ENCODE data around the gene AHRR. TPM values are rescaled to one million over a fixed set of nuclear protein-coding genes. Genes with fewer than 3 reads are reported as not detected.

The AHRR gene
- total and polyA plus RNA-seq, 2 experiments from 2014 or later = 0.27 to 1.8 TPM

DNA sequence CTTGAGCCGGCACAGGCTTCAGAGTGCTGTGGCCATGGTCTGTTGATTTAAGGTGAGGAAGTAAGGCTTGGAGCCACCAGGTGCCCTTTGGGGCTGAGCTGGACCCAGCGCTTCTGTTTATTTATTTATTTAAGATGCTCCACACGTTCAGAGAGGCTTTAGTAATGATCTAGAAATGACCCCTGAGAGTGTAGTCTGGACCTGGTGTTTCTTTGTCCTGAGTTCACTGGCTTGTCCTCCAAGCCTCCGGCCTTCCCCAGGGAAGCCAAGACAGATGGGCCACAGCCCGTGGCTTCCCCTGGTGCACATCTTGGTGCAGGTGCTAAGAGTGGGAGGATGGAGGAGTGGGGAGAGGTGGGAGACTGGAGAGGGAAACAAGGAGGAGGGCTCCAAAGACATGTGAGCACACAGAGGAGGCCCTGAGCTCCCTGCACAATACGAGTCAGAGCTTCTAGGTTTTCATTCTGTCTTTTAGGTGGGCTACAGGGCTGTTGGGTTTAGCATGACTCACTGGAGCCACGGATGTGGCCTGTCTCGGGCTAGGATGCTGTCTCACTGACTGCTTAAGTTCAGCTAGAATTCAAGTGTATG is 56.9 kb downstream of the AHRR start:
- H4K20me1 ChIP-seq (replicated peaks; ENCODE audit: insufficient read depth) = no peaks in the 10 kb centered on the region
- H3K79me2 ChIP-seq (replicated peaks; ENCODE audit: insufficient read depth) = no peaks in the 10 kb centered on the region
- 0 out of 2 replicates have a peak, but pooled peaks cover 3% of the 10 kb centered on the region for H3F3A ChIP-seq (replicated peaks; ENCODE audit: low read depth)
- Mint-ChIP-seq H3K36me3 (ENCODE audit: low read depth) (no peaks in the 10 kb centered on the region), H3K27me3 (ENCODE audit: insufficient read depth, low read depth, poor library complexity) (peaks cover 16% of the 10 kb centered on the region), H3K27ac (no peak overlapping the region), H3K4me1 (peaks cover 2% of the 10 kb centered on the region; the same call in 1 of the 3 replicates), H3K4me3 (no peak overlapping the region), H3K9me3 (no peaks in the 10 kb centered on the region; the same call in 2 of the 3 replicates)
- H2AFZ ChIP-seq = no peak overlapping the region
- H3K27ac ChIP-seq (ENCODE audit: low read depth) = no peak overlapping the region
- no peak for TF ChIP-seq STAT1 (IDR thresholded peaks at IDR 0.05; ENCODE audit: unreplicated experiment)
- peaks cover 10% of the 10 kb centered on the region for H3K27me3 ChIP-seq (ENCODE audit: insufficient read depth)
- no peak for DNase-seq (ENCODE audit: low spot score)
- H3K4me2 ChIP-seq = no peak overlapping the region
- H3K9me2 ChIP-seq (ENCODE audit: insufficient read depth) = no peaks in the 10 kb centered on the region
- no peak for ATAC-seq
- no peaks in the 10 kb centered on the region for H3K4me1 ChIP-seq (ENCODE audit: insufficient read depth)
- no peak overlapping the region for H3K4me3 ChIP-seq
- H3K36me3 ChIP-seq (ENCODE audit: insufficient read depth) = no peaks in the 10 kb centered on the region

DNA sequence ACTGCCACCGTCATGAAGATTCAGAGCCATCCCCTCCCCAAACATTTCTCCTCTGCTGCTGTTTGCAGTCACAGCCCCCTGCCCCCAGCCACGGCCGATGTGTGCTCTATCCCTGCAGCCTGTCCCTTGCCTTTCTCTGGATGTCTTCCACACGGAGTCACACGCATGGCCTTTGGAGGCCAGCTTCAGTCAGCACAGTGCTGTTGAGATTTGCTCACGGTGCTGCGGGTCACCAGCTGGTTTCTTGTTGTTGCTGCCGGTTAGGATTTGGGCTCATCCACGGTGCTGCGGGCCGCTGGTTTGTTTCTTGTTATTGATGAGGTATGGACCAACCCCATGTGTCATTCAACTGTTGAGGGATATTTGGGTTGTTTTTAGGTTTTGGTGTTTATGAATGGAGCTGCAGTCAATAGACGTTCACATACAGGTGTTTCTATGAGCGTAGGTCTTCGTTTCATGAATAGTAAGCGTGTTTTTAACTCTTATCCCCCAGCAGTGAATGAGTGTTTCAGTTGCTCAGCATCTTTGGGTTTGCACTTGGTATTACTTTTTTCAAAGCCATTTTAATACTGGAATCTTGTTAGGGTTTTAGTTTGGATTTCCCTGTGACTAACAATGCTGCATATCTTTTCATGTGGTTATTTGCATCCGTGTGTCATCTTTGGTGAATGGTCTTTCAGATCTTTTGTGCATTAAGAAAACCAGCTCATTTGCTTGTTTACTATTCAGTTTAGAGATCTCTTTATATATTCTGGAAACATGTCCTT is 57.6 kb downstream of the AHRR start:
- Mint-ChIP-seq H3K27ac (peak overlapping the region; percentile 33; the same call in 1 of the 2 replicates), H3K9me3 (no peaks in the 10 kb centered on the region; the same call in 2 of the 3 replicates), H3K4me1 (peaks cover 2% of the 10 kb centered on the region; the same call in 1 of the 3 replicates), H3K4me3 (no peak overlapping the region), H3K36me3 (ENCODE audit: low read depth) (no peaks in the 10 kb centered on the region), H3K27me3 (ENCODE audit: insufficient read depth, low read depth, poor library complexity) (peaks cover 16% of the 10 kb centered on the region)
- no peak overlapping the region for H3K27ac ChIP-seq (ENCODE audit: low read depth)
- DNase-seq (ENCODE audit: low spot score) (no peak), ATAC-seq (no peak)
- no peak overlapping the region for H3K4me2 ChIP-seq
- H3K36me3 ChIP-seq (ENCODE audit: insufficient read depth) = no peaks in the 10 kb centered on the region
- H3K4me1 ChIP-seq (ENCODE audit: insufficient read depth) = no peaks in the 10 kb centered on the region
- peaks cover 6% of the 10 kb centered on the region for H3K27me3 ChIP-seq (ENCODE audit: insufficient read depth)
- no peaks in the 10 kb centered on the region for H3K9me2 ChIP-seq (ENCODE audit: insufficient read depth)
- H2AFZ ChIP-seq = no peak overlapping the region
- H4K20me1 ChIP-seq (replicated peaks; ENCODE audit: insufficient read depth) = no peaks in the 10 kb centered on the region
- no peak overlapping the region for H3K4me3 ChIP-seq
- 0 out of 2 replicates have a peak, but pooled peaks cover 3% of the 10 kb centered on the region for H3F3A ChIP-seq (replicated peaks; ENCODE audit: low read depth)
- H3K79me2 ChIP-seq (replicated peaks; ENCODE audit: insufficient read depth) = no peaks in the 10 kb centered on the region
- TF ChIP-seq EZH2 (IDR thresholded peaks at IDR 0.05; ENCODE audit: low read depth, unreplicated experiment) (no peak), EZH2phosphoT487 (IDR thresholded peaks at IDR 0.05; ENCODE audit: unreplicated experiment) (no peak), ZNF331 (CRISPR knock-in tag; IDR thresholded peaks at IDR 0.05; ENCODE audit: low read depth) (no peak), NANOG (IDR thresholded peaks at IDR 0.05; ENCODE audit: borderline replicate concordance) (no peak), STAT1 (IDR thresholded peaks at IDR 0.05; ENCODE audit: unreplicated experiment) (no peak), ZNF114 (CRISPR knock-in tag; IDR thresholded peaks at IDR 0.05) (no peak), POLR2AphosphoS5 (IDR thresholded peaks at IDR 0.05; ENCODE audit: low read depth) (no peak), CREB1 (CRISPR knock-in tag; IDR thresholded peaks at IDR 0.05; ENCODE audit: low read depth) (no peak), JUNB (IDR thresholded peaks at IDR 0.05; ENCODE audit: unreplicated experiment) (no peak)
- TF ChIP-seq, protein P1, sequence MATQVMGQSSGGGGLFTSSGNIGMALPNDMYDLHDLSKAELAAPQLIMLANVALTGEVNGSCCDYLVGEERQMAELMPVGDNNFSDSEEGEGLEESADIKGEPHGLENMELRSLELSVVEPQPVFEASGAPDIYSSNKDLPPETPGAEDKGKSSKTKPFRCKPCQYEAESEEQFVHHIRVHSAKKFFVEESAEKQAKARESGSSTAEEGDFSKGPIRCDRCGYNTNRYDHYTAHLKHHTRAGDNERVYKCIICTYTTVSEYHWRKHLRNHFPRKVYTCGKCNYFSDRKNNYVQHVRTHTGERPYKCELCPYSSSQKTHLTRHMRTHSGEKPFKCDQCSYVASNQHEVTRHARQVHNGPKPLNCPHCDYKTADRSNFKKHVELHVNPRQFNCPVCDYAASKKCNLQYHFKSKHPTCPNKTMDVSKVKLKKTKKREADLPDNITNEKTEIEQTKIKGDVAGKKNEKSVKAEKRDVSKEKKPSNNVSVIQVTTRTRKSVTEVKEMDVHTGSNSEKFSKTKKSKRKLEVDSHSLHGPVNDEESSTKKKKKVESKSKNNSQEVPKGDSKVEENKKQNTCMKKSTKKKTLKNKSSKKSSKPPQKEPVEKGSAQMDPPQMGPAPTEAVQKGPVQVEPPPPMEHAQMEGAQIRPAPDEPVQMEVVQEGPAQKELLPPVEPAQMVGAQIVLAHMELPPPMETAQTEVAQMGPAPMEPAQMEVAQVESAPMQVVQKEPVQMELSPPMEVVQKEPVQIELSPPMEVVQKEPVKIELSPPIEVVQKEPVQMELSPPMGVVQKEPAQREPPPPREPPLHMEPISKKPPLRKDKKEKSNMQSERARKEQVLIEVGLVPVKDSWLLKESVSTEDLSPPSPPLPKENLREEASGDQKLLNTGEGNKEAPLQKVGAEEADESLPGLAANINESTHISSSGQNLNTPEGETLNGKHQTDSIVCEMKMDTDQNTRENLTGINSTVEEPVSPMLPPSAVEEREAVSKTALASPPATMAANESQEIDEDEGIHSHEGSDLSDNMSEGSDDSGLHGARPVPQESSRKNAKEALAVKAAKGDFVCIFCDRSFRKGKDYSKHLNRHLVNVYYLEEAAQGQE (IDR thresholded peaks at IDR 0.05; ENCODE audit: unreplicated experiment) = no peak
- TF ChIP-seq, protein P2, sequence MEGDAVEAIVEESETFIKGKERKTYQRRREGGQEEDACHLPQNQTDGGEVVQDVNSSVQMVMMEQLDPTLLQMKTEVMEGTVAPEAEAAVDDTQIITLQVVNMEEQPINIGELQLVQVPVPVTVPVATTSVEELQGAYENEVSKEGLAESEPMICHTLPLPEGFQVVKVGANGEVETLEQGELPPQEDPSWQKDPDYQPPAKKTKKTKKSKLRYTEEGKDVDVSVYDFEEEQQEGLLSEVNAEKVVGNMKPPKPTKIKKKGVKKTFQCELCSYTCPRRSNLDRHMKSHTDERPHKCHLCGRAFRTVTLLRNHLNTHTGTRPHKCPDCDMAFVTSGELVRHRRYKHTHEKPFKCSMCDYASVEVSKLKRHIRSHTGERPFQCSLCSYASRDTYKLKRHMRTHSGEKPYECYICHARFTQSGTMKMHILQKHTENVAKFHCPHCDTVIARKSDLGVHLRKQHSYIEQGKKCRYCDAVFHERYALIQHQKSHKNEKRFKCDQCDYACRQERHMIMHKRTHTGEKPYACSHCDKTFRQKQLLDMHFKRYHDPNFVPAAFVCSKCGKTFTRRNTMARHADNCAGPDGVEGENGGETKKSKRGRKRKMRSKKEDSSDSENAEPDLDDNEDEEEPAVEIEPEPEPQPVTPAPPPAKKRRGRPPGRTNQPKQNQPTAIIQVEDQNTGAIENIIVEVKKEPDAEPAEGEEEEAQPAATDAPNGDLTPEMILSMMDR (conservative IDR thresholded peaks at IDR 0.05; ENCODE audit: low read depth in 2 of 2) = no peak
